Stimulated activated CD8-positive, alpha-beta memory T cell treated with anti-CD3 and anti-CD28 coated beads, Interleukin-7, amount 100 ng/mL, for 48 hours (primary cell): ENCODE measurements around the gene TYK2.
"Not testable (repeated sequence)": the region's sequence is repeated elsewhere in the genome, so short reads cannot be mapped to it uniquely, and the experiment has no call there.

Experiments used
- DNase-seq, 2 donors: peaks; one replicate each; pipeline ENCODE4 v3.0.0-alpha.2; 2020; ENCODE audit warnings: low read depth in 1 of 2; ENCODE audit errors: extremely low read depth in 1 of 2

Gene TYK2

DNA sequence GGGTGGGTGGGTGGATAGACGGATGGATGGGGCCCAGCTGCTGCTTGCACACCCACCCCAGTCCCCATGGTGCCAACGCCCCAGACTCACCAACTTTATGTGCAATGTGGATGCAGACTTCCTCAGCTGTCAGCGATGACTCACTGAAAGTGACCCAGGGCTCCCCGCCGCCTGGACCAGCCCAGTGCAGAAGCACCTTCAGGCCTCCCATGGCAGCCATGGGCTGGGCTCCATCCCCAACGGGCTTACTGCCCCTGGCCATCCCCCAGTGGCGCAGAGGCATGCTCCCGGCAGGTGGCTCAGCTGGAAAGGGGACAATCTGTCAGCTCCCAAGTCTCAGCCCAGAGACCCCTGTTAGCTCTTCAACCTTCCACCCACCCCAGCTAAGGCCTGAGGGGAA lies 2.2 kb downstream of the TYK2 start:
- DNase-seq: no peak

GRCh38 chr19:10377140-10377640 lies 3.2 kb downstream of the TYK2 start:
- DNase-seq: not testable (repeated sequence)

GRCh38 chr19:10374931-10375330 lies 5.4 kb downstream of the TYK2 start:
- no peak for DNase-seq

GRCh38 chr19:10372690-10373089 lies 7.7 kb downstream of the TYK2 start:
- no peak for DNase-seq

GRCh38 chr19:10368101-10368803 lies 12.1 kb downstream of the TYK2 start:
- DNase-seq: no peak

- DNase-seq: not testable (repeated sequence)
These were observed 13.3 kb downstream of the TYK2 start for GRCh38 chr19:10366950-10367512.

GRCh38 chr19:10365518-10365917 lies 14.9 kb downstream of the TYK2 start:
- DNase-seq: no peak

DNA sequence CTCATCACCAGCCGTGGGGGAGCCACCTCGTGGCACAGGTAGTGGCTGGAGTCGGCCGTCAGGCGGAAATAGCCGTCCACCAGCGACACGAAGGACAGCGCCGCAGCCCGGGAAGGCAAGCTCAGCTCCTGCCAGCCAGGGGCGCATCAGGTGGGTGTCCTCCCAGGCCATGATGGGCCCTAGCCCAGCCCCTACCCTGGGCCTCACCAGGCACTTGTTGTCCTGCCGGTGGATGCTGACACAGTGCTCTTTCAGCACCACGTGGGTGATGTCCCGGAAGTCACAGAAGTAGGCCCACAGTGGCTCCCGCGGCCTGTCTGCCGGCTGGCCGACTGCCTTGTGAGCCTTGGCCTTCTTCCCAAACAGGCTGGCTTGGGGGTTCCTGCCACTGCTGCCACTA lies 15.7 kb downstream of the TYK2 start:
- no peak for DNase-seq

- peak in 1 of 2 donors; percentile 21 for DNase-seq
These were observed 16.5 kb downstream of the TYK2 start for GRCh38 chr19:10363789-10364281.

- DNase-seq: no peak
These were observed 18.1 kb downstream of the TYK2 start for GRCh38 chr19:10362259-10362658.

DNA sequence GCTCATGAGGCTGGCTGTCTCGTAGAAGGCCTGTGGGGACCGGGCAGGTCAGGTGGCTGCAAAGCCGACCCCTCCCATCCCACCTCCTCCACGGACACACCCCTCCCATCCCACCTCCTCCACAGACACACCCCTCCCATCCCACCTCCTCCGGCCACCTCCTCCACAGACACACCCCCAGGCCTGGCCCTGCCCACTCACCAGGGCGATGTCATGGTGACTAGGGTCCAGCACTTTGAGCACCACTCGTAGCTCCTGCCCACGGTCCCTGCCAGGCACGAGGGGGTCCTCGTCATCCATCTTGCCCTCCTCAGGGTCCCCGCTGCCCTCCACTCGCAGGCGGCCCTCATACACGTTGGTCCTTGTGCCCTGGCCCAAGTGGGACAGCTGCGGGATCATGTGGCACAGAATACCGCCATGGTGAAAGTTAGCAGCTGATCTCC lies 18.8 kb downstream of the TYK2 start:
- DNase-seq: no peak

GRCh38 chr19:10356431-10356830 lies 23.9 kb downstream of the TYK2 start:
- no peak for DNase-seq

DNA sequence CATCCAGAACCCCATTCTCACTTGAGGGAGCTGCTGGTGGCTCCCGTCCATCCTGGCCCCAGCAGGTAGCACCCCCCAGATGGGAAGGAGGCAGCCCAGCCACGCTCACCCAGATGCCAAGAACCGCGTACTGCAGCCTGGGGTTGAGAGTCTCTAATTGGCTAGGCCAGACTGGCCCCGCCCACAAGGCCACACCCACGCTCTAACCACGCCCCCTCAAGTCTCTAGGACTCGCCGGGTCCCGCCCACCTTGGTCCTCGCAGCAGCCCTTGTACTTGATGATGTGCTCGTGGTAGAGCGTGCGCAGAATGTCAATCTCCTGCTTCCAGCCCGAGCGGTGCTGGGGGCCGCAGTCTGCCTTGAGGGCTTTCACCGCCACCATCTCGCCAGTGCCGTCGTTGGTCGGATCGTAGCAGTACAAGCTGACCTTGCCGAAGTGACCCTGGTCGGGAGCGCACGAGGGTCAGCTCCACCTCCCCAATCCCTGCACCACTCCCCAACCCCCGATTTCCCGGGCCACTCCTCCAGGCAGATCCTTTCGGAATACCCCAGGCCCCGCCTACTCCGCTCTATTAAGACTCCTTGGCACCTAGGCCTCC lies 26.5 kb downstream of the TYK2 start:
- peak in 1 of 2 donors; percentile 54 for DNase-seq

- DNase-seq: no peak
These were observed 27.4 kb downstream of the TYK2 start for GRCh38 chr19:10352764-10353671.

DNA sequence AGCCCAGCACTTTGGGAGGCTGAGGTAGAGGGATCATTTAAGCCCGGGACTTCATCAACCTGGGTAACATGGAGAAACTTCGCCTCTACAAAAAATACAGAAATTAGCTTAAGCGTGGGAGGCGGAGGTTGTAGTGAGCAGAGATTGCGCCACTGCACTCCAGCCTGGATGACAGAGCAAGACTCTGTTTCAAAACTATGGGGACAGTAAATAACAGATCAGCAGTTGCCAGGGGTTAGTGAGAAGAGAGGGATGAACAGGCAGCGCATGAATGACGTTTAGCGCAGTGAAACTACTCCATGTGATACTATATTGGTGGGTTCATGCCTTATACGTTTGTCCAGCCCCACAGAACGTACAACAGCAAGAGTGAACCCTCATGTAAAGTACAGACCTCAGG lies 33.9 kb downstream of the TYK2 start:
- DNase-seq: no peak

- no peak for DNase-seq
These were observed 35.6 kb downstream of the TYK2 start for GRCh38 chr19:10344780-10345179.

GRCh38 chr19:10343495-10343894 lies 36.9 kb downstream of the TYK2 start:
- no peak for DNase-seq

GRCh38 chr19:10339977-10340376 lies 40.4 kb downstream of the TYK2 start:
- DNase-seq: no peak

DNA sequence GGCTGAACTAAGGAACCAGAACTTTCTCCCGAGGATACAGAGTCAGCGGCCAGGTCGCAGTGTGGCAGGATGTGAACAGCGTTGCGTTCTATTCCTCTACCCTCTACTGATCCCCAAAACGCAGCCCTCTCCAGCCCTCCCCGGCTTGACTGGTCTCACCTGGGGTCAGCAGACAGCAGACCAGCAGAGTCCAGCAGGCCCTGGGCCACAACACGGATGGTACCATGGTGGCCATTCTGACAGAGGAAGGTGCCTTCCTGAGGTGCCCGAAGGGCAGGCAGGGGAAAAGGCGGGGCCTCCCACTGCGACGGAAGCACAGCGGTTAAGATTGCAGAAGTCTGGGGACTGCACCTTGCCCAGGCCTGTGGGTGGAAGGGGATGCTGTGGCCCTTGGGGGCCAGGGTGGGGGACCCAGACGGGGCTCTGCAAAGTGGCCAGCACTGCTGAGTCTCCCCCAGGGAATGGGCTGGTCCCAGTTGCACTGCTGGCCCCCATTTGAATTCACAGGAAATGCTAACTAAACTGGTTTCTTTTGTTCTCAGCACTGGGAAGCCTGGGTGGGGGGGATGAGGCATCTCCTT lies 40.9 kb downstream of the TYK2 start, which contains the start of gene ICAM3:
Gene ICAM3, minus strand, starts transcription at position 245 of the 581 bp plus-strand sequence. Its CDS starts 10 bp downstream, at position 235.
- DNase-seq: peak; percentile 49 to 66

GRCh38 chr19:10338940-10339339 lies 41.4 kb downstream of the TYK2 start:
- no peak for DNase-seq
